GM21786 (cell line): ENCODE data around the gene FLYWCH2.

Source experiments
- ATAC-seq: cut with Tn5 transposase; IDR thresholded peaks from one replicate; pipeline ENCODE4 v1.9.1; 2021; ENCODE audit not compliant: unreplicated experiment

The FLYWCH2 gene

DNA sequence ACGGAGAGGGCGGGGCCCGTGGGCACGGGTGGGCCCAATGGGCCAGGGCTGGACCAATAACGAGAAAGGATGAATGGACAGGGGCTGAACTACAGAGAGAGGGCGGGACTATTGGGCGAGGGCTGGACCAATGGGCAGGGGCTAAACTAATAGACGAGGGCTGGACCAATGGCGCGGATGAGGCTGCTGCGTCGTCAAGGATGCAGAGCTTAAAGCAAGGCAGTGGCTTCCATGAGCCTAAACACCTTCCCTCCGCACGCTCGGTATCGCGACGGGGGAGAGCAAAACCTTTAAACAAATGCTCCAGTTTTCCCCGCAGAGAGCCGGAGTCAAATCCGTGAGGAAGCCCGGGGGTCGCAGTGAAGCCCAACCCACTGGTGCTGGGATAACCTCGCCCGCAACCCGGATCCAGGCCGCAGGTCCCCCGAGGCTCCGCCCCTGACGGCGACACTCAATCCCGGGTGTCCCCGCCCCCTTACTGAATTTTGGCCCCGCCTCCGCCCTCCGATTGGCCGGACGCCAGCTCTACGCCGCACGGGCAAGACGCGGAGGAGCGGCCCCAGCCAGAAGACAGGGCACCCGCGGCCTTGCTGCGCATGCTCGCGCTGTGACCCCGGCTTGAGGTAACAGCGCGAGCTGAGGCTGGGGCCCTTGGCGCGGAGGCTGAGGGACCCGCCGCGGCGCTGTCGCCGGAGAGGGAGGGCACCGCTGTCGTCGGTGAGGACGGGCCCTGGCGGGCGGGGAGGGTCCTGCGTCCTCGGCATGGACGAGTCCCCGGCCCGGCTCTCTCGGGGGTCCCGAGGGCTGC, at the start of gene FLYWCH2:
Gene FLYWCH2, plus strand, starts transcription at position 566 of the 808 bp plus-strand sequence. CDS start 13,235 bp downstream, outside the sequence.
- ATAC-seq: peak; percentile 87

DNA sequence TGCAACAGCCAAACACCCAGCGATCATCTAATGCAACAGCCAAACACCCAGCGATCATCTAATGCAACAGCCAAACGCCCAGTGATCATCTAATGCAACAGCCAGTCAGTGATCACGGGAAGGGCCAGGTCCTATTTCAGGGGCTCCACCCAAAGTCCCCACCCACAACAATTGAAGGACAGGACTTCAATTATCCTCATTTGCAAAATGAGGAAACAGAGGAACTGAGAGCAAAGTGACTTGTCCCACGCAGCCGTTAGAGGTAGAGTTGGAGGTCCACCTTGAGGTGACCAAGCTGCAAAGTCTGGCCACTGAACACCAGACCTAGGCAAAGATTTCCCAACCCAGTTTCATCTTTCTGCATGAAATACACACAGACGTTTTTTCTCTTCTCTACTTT, 49.2 kb upstream of the FLYWCH2 start:
- no peak for ATAC-seq

DNA sequence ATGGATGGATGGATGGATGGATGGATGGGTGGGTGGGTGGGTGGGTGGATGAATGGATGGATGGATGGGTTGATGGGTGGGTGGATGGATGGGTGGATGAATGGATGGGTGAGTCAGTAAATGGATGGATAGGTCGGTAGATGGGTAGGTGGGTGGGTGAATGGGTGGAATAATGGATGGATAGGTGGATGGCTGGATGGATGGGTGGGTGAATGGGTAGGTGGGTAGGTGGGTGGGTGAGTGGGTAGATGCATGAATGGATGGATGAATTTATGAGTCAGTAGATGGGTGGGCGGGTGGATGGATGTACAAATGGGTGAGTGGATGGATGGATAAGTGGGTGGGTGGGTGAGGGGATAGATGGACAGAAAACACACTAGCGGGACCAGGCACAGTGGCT, 48.0 kb upstream of the FLYWCH2 start:
- no peak for ATAC-seq

DNA sequence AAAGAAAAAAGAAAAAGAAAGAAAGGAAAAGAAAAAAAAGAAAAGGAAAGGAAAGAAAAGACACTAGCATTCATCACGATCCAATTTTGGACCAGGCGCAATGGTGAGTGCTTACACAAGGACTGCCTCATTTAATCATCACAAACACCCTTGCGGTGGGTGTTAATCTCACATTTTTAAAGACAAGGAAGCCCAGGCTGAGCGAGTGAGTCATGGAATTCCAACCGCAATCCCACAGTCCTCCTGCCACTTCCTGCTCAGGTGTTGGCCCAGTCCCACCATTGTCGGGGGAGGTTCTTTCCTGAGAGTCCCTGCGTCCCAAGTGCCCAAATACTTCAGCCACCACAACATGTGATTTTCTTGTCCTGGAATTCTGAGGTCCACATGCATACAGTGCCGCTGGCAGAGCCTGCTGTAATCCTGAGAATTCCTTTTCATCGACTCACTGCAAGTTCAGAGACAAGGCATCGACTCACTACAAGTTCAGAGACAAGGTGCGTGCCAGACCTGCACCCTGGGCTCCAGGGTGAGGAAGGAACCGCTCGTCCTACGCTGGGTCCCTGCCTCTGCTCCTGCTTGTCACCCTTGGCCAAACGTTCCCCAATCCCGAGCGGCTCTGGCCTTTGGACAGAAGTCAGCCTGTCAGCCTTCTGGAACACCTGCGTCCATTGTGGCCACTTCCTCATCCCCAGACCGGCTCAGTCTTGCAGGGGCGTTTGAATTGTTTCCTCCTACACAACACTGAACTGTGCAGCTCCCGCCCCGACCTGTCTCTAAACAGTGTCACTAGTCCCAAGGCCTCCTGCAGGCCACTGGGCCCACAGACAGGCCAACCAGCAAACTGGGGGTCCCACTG, 47.1 kb upstream of the FLYWCH2 start:
- ATAC-seq: no peak

DNA sequence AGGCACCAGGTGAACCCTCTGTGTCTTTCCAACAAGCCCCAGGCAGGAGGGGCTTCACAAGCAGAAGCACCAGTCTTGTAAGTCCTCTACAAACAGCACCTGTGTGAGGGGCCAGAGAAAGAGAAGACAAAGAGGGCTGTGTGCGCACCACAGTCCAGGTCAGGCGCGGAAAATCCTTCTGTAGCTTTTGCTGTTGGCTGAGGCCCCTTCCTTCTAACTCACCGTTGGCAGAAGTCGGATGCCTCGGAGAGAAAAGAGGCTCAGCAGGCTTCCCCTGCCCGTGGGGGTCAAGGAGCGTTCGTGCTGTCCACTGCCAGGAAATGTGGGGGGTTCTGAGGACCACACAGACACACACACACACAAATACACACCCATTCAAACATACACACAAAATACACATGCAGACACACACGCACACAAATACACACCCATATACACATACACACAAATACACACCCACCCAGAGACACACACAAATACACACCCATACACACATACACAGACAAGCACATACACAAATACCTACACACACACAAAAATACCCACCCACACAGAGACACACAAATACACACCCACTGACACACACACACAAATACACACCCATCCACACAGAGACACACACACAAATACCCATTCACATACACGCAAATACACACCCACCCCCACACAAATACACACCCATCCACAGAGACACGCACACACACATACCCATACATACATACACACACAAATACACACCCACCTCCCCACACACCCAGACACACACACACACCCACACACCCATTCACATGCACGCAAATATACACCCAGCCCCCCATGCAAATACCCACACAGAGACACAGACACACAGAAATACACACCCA, 46.1 kb upstream of the FLYWCH2 start:
- no peak for ATAC-seq

DNA sequence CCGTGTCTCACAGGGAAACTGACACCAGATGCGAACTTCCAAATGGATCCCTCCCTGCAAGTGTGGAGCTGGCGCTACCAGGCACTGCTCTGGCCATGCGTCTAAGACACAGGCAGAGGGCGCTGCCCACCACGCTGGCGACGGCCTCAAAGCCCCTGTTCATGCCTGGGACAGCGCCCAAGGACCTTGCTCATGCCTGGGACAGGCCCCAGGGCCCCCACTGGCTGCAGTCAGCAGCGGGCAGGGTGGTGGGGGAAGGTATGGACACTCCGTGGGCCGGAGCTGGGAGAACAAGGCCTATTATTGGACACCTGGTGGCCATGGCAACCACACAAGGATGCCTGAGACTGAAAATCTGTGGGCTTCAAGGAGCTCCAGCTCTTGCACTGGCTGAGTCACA, 44.1 kb upstream of the FLYWCH2 start:
- ATAC-seq: no peak

- ATAC-seq: no peak
Measured at GRCh38 chr16:2839650-2840450, 43.2 kb upstream of the FLYWCH2 start.

DNA sequence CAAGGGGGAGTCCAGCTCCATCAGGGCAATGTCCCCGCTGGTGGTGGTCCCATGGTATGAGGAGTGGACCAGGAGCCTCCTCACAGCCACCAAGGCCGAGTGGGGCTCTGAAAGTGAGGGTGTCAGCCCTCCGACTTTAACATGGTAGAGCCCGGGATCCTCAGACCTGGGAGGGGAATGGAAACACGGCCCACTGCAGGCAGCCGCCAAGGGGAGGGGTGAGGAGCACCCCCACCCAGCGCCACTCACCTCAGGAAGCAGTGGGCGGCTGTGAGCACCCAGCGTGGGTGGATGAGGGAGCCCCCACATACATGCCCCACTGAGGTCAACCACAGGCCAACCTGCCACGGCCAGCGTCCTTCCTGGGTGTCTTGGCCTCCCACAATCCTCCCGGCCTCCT, 42.1 kb upstream of the FLYWCH2 start:
- no peak for ATAC-seq

- no peak for ATAC-seq
Measured at GRCh38 chr16:2841606-2842339, 41.2 kb upstream of the FLYWCH2 start.

DNA sequence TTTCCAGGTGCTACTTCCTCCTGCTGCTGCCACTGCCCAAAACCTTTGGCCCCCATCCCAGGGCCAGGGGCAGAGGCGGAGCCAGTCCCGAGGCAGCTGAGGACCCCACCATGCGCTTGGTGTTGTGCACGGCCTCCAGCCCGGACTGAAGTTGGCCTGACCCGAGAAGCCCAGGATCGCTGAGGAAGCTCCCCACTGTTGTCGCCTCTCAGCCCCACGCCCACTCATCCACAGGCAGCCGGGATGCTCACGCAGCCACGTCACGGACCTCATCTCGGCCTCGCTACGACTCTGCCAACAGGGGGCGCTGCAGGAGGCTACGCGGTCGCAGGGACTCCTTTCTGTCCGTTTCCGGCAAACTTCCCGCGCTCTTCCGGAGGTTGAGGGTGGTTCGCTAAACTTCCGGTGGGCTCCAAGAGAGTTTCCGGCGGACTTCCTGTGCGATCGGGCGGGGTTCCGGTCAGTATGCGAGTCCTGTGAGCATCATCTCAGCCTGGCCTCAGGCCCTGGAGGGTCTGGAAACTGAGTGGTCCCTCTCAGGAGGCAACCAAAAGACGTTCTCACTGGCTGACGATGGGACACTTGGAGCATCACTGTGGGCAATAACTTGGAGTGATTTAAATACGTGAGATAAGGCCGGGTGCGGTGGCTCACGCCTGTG, 40.5 kb upstream of the FLYWCH2 start:
- no peak for ATAC-seq

DNA sequence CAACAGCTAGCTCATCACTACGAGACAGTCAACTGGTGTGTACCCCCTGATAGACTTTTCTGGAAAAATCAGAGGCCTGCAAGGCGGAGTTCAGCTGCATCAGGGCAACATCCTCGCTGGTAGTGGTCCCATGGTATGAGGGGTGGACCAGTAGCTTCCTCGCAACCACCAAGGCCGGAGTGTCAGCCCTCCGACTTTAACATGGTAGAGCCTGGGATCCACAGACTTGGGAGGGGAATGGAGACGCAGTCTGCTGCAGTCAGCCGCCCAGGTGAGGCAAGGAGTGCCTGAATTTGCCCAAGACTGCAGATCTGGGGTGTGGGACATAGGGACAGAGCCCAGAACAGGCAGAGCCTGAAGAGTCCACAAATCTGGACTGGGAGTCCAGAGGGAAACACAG, 39.5 kb upstream of the FLYWCH2 start:
- no peak for ATAC-seq

- no peak for ATAC-seq
Measured at GRCh38 chr16:2845116-2845515, 37.9 kb upstream of the FLYWCH2 start.

DNA sequence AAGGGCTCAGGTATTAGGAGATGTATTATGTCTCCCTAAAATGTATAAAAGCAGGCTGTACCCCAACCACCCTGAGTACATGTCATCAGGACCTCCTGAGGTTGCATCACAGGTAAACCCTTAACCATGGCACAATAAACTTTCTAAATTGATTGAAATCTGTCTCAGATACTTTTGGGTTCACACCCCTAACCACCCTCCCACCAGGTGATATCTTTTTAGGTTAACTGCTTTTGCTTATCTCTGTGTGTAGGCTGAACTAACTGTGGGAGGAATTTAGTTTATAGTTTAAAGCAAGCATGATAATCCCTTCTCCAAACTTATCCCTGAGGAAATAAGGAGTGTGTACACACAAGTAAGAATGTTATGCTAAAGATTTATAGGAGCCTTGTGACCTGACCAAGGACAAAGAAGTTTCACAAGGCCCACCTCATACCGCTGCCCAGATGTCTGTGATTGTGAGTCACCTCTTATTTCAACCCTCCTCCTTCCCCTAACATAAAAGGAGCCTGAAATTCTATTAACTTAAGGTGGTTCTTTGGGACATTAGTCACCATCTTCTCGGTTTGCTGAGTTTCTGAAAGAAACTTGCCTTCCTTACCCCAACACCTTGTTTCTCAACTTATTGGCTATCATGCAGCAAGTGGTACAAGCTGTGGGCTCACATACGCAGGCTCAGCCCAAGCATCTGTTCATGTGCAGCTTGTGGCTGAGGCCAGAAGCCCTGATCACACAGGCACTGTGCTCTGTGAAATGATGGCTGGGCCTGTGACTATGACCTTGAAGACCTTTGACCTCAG, 36.3 kb upstream of the FLYWCH2 start:
- ATAC-seq: no peak

DNA sequence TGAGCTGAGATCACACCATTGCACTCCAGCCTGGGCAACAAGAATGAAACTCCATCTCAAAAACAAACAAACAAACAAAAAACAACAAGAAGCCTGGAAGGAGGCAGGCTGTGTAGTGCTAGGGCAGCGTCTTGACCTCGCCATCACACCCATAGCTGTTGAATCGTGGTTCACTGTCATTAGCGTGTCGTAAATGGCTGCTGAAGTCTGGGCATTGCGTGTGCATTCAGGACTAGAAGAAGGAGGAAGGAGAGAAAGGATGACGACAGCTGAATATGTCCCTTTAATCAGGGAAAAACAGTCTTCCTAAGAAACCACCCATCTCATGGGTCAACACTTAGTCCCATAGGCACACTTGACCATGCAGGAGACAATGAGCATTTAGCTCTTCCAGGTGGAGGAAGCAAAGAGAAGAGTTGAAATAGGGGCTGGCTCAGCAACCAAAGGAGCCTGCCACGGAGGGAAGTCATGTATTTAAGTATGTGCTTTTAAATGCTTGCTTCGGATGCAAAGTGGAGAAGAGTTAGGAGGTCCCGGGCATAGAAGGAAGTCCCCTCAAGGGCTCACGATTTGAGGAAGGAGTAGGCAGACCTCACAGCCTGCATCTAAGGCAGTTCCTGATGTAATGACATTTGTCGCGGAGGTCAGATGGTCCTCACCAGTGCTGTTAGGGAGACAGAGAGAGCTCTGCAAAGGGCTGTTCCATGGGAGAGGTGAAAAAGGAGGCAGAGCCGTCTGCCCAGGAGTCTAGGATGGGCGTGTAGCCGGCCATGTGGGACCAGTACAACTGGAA, 33.9 kb upstream of the FLYWCH2 start:
- no peak for ATAC-seq

DNA sequence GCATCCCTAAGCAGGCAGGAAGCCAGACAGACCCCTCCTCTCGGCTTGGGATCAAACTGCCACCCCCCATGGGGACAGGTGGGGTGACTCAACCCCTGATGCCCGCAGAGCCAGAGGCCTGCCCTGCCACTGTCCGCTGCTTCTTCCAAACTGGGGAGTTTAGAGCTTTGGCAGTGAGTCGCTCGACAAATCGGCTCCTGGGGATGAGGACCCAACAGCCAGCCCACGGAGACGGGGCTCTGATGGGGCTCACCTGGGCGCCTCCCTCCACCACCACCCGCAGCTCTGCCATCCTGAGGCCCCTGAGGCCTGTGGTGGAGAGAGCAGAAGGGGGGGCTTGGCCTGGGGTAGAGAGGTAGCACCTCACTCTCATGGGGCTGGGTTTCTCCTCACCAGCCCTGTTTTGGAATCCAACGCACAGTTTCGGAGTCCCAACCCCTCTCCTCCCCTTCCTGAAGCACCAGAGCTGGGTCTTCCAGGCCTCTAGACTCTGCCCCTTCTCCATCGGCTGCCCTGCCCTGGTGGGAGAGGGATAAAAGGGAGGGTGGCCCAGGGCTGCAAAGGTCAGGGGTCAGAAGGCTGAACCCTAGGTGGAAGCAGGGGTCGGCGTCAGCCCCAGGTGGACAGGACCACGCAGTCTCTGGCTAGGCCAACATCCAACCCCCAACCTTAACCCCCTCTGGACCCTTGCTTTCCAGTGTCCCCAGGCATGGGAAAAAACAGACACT, 30.8 kb upstream of the FLYWCH2 start:
- ATAC-seq: no peak

- no peak for ATAC-seq
Measured at GRCh38 chr16:2852731-2853507, 30.1 kb upstream of the FLYWCH2 start.
